GM21529 (cell line): Measurements from ENCODE around the gene GEN1.
A peak's percentile ranks its signal among the peaks of the same experiment; 100 is the strongest.
"Not testable (repeated sequence)": the region's sequence is repeated elsewhere in the genome, so short reads cannot be mapped to it uniquely, and the experiment has no call there.

Experiments
- ATAC-seq: cut with Tn5 transposase; IDR thresholded peaks from one replicate; pipeline ENCODE4 v1.9.1; 2021; ENCODE audit not compliant: unreplicated experiment

The GEN1 gene

DNA sequence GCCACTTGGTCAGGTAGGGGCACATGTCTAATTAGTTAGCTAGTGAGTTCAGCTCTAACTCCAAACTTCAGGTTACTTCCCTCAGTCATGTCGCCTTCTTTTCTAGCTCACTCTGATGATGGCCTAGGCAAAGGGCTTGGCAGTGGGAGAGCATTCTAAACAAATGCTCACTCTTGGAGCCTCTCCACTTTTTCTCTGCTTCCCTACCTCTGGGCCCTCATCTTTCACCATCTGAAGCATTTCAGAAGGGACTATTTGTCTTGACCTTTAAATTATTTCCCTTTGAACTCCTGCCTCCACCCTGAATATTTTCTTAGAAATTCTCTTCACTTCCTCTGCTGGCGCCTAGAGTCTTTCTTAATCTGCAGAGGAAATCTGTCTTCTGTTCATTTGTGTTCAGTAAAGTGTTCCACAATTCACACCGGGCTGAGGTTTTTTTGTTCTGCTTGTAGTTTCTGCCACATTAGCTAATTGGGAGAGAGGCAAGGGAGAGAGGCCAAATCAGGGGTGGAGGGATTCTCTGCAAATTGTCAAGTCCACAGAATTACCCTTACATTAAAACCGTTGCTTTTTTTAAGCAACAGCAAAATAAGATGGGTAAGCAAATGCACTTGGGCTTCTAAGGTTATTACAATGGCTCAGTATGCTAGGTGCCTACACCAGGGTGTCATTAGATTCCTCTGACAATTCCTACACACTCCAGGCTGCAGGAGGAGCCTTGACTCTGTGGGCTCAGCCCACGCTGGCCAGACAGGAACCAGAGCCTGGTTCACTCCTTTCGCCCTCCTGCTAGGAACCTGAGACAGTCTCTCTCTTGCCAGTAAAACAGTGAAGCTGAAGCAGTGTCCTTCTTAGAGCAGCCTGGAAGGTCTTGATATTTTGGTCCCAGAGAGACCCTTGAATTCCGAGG, 67.9 kb downstream of the GEN1 start:
- peak; percentile 52 for ATAC-seq

DNA sequence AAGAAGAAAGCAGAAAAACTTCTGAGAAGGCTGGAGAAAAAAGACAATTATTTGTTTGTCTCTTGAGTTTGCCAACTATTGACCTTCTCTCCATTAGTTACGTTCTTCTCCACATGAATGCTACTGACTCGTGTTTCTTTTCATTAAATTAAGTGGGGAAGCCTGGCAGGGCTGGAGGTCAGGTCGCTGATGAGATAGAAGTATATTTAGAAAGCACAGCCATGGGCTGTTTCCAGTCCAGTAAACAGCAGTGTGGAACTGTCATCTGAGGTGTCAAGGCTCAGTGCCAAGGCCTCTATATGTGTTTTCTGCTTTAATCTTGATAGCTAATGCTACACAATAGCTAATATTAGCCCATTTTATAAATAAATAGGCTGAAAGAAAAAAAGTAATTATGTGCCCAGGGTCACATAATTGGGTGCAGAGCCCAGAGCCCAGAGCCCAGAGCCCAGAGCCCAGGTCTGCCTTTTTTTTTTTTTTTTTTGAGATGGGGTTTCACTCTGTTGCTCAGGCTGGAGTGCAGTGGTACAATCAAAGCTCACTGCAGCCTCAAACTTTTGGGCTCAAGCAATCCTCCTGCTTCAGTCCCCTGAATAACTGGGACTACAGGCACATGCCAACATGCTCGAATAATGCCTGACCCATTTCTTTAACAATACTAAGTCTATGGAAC, 68.6 kb downstream of the GEN1 start:
- ATAC-seq: peak; percentile 52

DNA sequence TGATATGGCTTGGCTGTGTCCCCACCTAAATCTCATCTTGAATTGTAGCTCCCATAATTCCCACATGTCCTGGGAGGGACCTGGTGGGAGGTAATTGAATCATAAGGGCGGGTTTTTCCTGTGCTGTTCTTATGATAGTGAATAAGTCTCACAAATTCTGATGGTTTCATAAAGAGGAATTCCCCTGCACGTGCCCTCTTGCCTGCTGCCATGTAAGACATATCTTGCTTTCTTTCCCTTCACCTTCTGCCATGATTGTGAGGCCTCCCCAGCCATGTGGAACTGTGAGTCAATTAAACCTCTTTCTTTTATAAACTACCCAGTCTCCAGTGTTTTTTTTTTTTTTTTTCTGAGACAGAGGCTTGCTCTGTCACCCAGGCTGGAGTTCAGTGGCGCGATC, 69.7 kb downstream of the GEN1 start:
- not testable (repeated sequence) for ATAC-seq

DNA sequence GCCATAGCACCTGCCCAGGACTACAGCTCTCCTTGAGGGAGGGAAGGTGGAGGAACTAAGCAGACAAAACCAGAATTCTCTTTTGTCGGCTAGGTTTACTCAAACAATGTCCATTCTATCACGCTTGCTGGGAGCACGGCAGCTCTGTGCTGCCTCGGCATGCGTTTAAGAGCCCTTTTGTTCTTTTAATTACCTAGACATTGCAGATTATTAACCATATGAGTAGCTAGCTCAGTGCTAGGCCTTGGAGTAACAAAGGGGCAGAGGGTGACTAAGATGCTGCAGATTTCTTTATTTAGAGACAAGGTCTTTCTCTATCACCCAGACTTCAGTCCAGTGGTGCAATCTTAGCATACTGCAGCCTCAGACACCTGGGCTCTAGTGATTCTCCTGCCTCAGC, 73.4 kb downstream of the GEN1 start:
- ATAC-seq: no peak

DNA sequence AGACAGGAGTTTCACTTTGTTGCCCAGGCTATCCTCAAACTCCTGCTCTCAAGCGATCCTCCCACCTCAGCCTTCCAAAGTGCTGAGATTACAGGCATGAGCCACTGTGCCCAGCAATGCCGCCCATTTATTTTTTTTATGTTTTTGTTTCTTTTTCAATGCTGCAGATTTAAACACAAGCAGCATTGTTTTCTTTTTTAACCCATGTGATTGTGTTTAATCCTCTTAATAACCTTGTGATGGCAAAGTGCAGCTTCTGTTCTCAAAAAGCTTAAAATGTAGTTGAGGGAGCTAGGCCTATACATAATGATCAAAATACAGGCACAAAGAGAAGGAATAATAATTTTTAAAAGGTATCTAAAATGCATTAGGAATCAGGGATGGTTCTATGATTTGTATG, 73.8 kb downstream of the GEN1 start:
- no peak for ATAC-seq

DNA sequence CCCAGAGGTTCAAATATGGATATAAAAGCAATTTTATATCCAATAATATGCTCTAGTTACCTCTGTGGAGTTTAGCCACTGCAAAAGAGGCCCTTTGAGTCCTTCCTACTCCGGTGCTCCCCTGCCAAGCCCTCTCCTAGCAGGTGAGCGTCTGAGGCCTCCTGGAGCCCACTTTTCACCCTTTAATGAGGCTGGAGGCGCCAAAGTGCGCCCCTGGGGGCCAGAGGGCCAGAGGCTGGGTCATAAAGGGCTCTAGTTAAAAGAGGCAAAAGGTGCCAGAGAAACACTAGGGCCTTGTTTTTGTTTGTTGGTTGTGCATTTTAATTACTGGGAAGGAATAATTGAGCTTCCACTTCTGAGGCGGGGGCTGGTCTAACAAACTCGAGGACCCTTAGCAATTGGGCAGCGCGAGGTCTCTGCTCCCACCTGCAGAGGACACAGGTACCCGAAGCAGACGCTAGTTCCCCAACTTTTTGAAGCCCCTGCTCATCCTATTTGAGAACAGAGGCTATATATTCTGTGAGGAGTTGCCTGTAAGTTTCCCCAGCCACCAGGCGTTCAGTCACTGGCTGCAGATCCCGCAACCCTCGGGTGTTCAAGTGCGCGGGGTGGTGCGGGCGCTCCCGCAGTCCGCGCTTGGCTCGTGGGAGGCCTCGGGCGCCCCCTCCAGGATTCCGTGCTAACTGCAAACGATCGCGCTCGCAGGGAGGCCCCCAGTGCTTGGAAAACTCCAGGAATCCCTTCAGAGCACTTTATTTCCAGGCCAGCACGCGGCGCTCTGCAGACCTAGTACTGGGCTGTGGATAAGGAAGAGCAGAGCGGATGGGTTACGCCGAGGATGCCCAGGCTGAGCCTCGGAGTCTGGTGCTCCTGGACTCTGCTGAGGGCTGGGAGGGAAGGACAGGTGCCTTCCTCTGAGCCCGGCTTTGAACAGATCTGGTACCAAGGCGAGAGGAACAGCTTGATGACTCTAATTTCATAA, 76.4 kb downstream of the GEN1 start:
- ATAC-seq: peak; percentile 91

DNA sequence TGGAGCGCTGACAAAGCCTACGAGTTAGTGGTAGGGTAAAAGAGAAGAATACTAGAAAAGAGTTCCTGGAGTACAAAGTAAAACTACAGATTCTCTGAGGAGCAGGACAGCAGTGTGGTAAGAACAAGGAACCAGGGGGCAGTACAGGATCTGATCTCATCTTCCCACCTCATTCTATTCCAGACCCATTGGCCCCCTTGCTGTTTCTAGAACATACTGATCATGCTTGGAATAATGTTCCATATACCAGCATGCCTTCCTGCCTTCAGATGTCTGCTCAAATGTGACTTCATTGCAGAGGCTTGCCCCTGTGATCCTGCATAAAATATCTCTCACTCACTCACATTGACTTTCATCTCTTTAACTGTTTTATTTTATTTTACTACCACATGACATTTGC, 81.6 kb downstream of the GEN1 start:
- no peak for ATAC-seq
